Amygdala (tissue), 56 donors: ENCODE data around the gene FCGR2B.
A peak's percentile ranks its signal among the peaks of the same experiment; 100 is the strongest.
"Not testable (repeated sequence)": the region's sequence is repeated elsewhere in the genome, so short reads cannot be mapped to it uniquely, and the experiment has no call there.

Experiments used
- DNase-seq, 56 donors: peaks; one replicate each; lab custom pipeline; 2025; lab: John Stamatoyannopoulos, UW

FCGR2B gene

GRCh38 chr1:161662684-161663339 is at the start of gene FCGR2B:
TSS of gene FCGR2B (plus strand) at chr1:161663143. CDS start at chr1:161663242, 99 bp downstream.
- not testable (repeated sequence) for DNase-seq

GRCh38 chr1:161616417-161616816 is 46.5 kb upstream of the FCGR2B start:
- not testable (repeated sequence) for DNase-seq

GRCh38 chr1:161618517-161618916 is 44.4 kb upstream of the FCGR2B start:
- DNase-seq, result not testable (repeated sequence)

- DNase-seq, result not testable (repeated sequence)
Measured at GRCh38 chr1:161620399-161620798, 42.5 kb upstream of the FCGR2B start.

- peak in 52 of 56 donors; percentile 4 to 89 (median 52) for DNase-seq
Measured at GRCh38 chr1:161621181-161622000, 41.6 kb upstream of the FCGR2B start.

GRCh38 chr1:161622054-161622453 is 40.9 kb upstream of the FCGR2B start:
- peak in 1 of 56 donors; percentile 20 for DNase-seq

- not testable (repeated sequence) for DNase-seq
Measured at GRCh38 chr1:161623401-161624051, 39.4 kb upstream of the FCGR2B start.

- not testable (repeated sequence) for DNase-seq
Measured at GRCh38 chr1:161624605-161625004, 38.3 kb upstream of the FCGR2B start.

GRCh38 chr1:161626445-161627146 is 36.3 kb upstream of the FCGR2B start:
- DNase-seq, result not testable (repeated sequence)

GRCh38 chr1:161630128-161630742 is 32.7 kb upstream of the FCGR2B start:
- DNase-seq, result not testable (repeated sequence)

GRCh38 chr1:161631076-161631475 is 31.9 kb upstream of the FCGR2B start, which contains the start of gene FCGR3B:
TSS of gene FCGR3B (minus strand) at chr1:161631176. CDS start at chr1:161631094, 82 bp downstream.
- no peak for DNase-seq

GRCh38 chr1:161634993-161635392 is 27.9 kb upstream of the FCGR2B start:
- DNase-seq, result not testable (repeated sequence)

GRCh38 chr1:161636189-161636782 is 26.7 kb upstream of the FCGR2B start:
- not testable (repeated sequence) for DNase-seq

GRCh38 chr1:161636976-161637375 is 26.0 kb upstream of the FCGR2B start:
- DNase-seq, result not testable (repeated sequence)

GRCh38 chr1:161638251-161638993 is 24.5 kb upstream of the FCGR2B start:
- not testable (repeated sequence) for DNase-seq

GRCh38 chr1:161639203-161639602 is 23.7 kb upstream of the FCGR2B start:
- not testable (repeated sequence) for DNase-seq

GRCh38 chr1:161642697-161643096 is 20.2 kb upstream of the FCGR2B start:
- not testable (repeated sequence) for DNase-seq

GRCh38 chr1:161643481-161644208 is 19.3 kb upstream of the FCGR2B start:
- not testable (repeated sequence) for DNase-seq
